HG02885 (cell line): Measurements from ENCODE around the gene BACE1-AS.

Experiments
- ATAC-seq: cut with Tn5 transposase; IDR thresholded peaks from one replicate; pipeline ENCODE4 v1.9.1; 2021; ENCODE audit warnings: mild to moderate bottlenecking; ENCODE audit not compliant: unreplicated experiment, poor library complexity

Gene BACE1-AS

GRCh38 chr11:117287668-117288067 is 3.5 kb upstream of the BACE1-AS start:
- ATAC-seq, result no peak

GRCh38 chr11:117289795-117290194 is 1.4 kb upstream of the BACE1-AS start:
- no peak for ATAC-seq

- no peak for ATAC-seq
Measured at GRCh38 chr11:117292616-117293015, 1.5 kb downstream of the BACE1-AS start.

- ATAC-seq, result no peak
Measured at GRCh38 chr11:117295438-117296137, 4.4 kb downstream of the BACE1-AS start.

- no peak for ATAC-seq
Measured at GRCh38 chr11:117296881-117297280, 5.7 kb downstream of the BACE1-AS start.

- ATAC-seq, result no peak
Measured at GRCh38 chr11:117298195-117298594, 7.0 kb downstream of the BACE1-AS start.

- ATAC-seq, result no peak
Measured at GRCh38 chr11:117299351-117300282, 8.5 kb downstream of the BACE1-AS start.

- no peak for ATAC-seq
Measured at GRCh38 chr11:117300283-117300663, 9.1 kb downstream of the BACE1-AS start.

- ATAC-seq, result no peak
Measured at GRCh38 chr11:117300773-117301172, 9.6 kb downstream of the BACE1-AS start.

- no peak for ATAC-seq
Measured at GRCh38 chr11:117302228-117302627, 11.1 kb downstream of the BACE1-AS start.

GRCh38 chr11:117303101-117303500 is 12.0 kb downstream of the BACE1-AS start:
- no peak for ATAC-seq

- ATAC-seq, result no peak
Measured at GRCh38 chr11:117303646-117304315, 12.6 kb downstream of the BACE1-AS start.

GRCh38 chr11:117305145-117305544 is 14.0 kb downstream of the BACE1-AS start:
- ATAC-seq, result no peak

- ATAC-seq, result no peak
Measured at GRCh38 chr11:117309310-117309709, 18.2 kb downstream of the BACE1-AS start.

GRCh38 chr11:117313091-117313490 is 21.9 kb downstream of the BACE1-AS start:
- ATAC-seq, result no peak

GRCh38 chr11:117313828-117314768 is 23.0 kb downstream of the BACE1-AS start:
- ATAC-seq, result no peak

GRCh38 chr11:117314840-117315239 is 23.7 kb downstream of the BACE1-AS start:
- ATAC-seq, result no peak

- no peak for ATAC-seq
Measured at GRCh38 chr11:117315285-117316196, 24.4 kb downstream of the BACE1-AS start.
